GM10248 (cell line): ENCODE results near the gene LITAF.

Experiments used
- CTCF ChIA-PET: fragments of 300-600 bp; sonication (Branson Sonifier 250); formaldehyde crosslinking; extraction: SDS; loops from one replicate; lab custom pipeline; 2021; ENCODE audit warnings: antibody characterized with exemption; lab: Yijun Ruan, JAX
- POLR2A ChIA-PET: fragments of 350-650 bp; sonication (Branson Sonifier 250); formaldehyde crosslinking; extraction: SDS; loops from one replicate; lab custom pipeline; 2020; ENCODE audit warnings: antibody characterized with exemption; lab: Yijun Ruan, JAX
- DNase-seq: peaks from one replicate; pipeline ENCODE4 v3.0.0; 2012; ENCODE audit errors: extremely low spot score
- CTCF ChIP-seq: IDR thresholded peaks from 2 replicates; pipeline ENCODE4 v1.5.1; 2012; ENCODE audit warnings: mild to moderate bottlenecking, low read depth; ENCODE audit errors: extremely low read depth, missing control alignments, control extremely low read depth

The LITAF gene

GRCh38 chr16:11586856-11587642, at the start of gene LITAF:
TSS of gene LITAF (minus strand) at chr16:11586919. CDS start at chr16:11556730, 30,189 bp downstream.
- CTCF ChIA-PET = interaction anchor here (0.7 to 3.9 kb wide), 6 partner anchors 8 to 637 kb away, joined by 3 to 10 read pairs (median 4); no protein-coding TSS in a partner anchor
- POLR2A ChIA-PET = interaction anchor here (0.6 to 1.7 kb wide), 3 partner anchors 10 to 826 kb away, joined by 5 to 7 read pairs (median 6); no protein-coding TSS in a partner anchor
- peak; percentile 90 for DNase-seq
- TF ChIP-seq CTCF = peak; percentile 13

- TF ChIP-seq CTCF = no peak
- DNase-seq = no peak
- ChIA-PET CTCF (interaction anchor here (0.8 to 2.6 kb wide), 4 partner anchors 49 to 230 kb away, joined by 3 to 9 read pairs (median 4); partner anchors contain the start of gene LITAF), POLR2A (no interaction called here)
Observed at GRCh38 chr16:11636172-11636721, 49.5 kb upstream of the LITAF start.

GRCh38 chr16:11635679-11636171, 49.0 kb upstream of the LITAF start:
- CTCF ChIA-PET = interaction anchor here (1.1 to 2.6 kb wide), 4 partner anchors 49 to 229 kb away, joined by 4 to 9 read pairs (median 4); partner anchors contain the start of gene LITAF
- POLR2A ChIA-PET = no interaction called here
- no peak for DNase-seq
- TF ChIP-seq CTCF = no peak

- CTCF ChIA-PET = interaction anchor here (1.1 to 1.5 kb wide), 2 partner anchors 48 to 228 kb away, joined by 4 to 5 read pairs; partner anchors contain the start of gene LITAF
- no peak for DNase-seq
- POLR2A ChIA-PET = no interaction called here
- TF ChIP-seq CTCF = no peak
Observed at GRCh38 chr16:11635113-11635652, 48.5 kb upstream of the LITAF start.

GRCh38 chr16:11634312-11634711, 47.6 kb upstream of the LITAF start:
- ChIA-PET CTCF (interaction anchor here (1.1 kb wide), 1 partner anchor 227 kb away, joined by 5 read pairs; no protein-coding TSS in a partner anchor), POLR2A (no interaction called here)
- no peak for DNase-seq
- no peak for TF ChIP-seq CTCF

GRCh38 chr16:11633113-11633512, 46.4 kb upstream of the LITAF start:
- no peak for DNase-seq
- CTCF ChIA-PET = interaction anchor here (4.7 kb wide), 1 partner anchor 8 kb away, joined by 41 read pairs; no protein-coding TSS in a partner anchor
- no peak for TF ChIP-seq CTCF
- POLR2A ChIA-PET = no interaction called here
